ENCODE results near the gene IGFALS. TPM values are rescaled to one million over a fixed set of nuclear protein-coding genes. Genes with fewer than 3 reads are reported as not detected.

The IGFALS gene
- total RNA-seq, 2 donors from 2014 or later: not detected

GRCh38 chr16:1766701-1767100 lies 26.8 kb downstream of the IGFALS start:
- H3K9me3 Mint-ChIP-seq: no peaks in the 10 kb centered on the region
- no peak overlapping the region for H3K27ac Mint-ChIP-seq
- H3K36me3 Mint-ChIP-seq: peaks cover 2 to 5% of the 10 kb centered on the region in 2 donors
- ATAC-seq (no peak), DNase-seq (ENCODE audit: low spot score in 2 of 2) (no peak)

- DNase-seq (ENCODE audit: low spot score in 2 of 2) (no peak), ATAC-seq (no peak)
- no peaks in the 10 kb centered on the region for H3K9me3 Mint-ChIP-seq
- no peak overlapping the region for H3K27ac Mint-ChIP-seq
- H3K36me3 Mint-ChIP-seq: peaks cover 0 to 5% of the 10 kb centered on the region in 2 donors
Observed at GRCh38 chr16:1766231-1766630, 27.3 kb downstream of the IGFALS start.

GRCh38 chr16:1765826-1766225 lies 27.7 kb downstream of the IGFALS start:
- DNase-seq (ENCODE audit: low spot score in 2 of 2): no peak
- ATAC-seq: no peak
- H3K36me3 Mint-ChIP-seq: peaks cover 0 to 5% of the 10 kb centered on the region in 2 donors
- H3K27ac Mint-ChIP-seq: no peak overlapping the region
- H3K9me3 Mint-ChIP-seq: no peaks in the 10 kb centered on the region

- Mint-ChIP-seq H3K36me3 (no peaks in the 10 kb centered on the region), H3K27ac (no peak overlapping the region), H3K9me3 (no peaks in the 10 kb centered on the region)
- ATAC-seq (no peak), DNase-seq (ENCODE audit: low spot score in 2 of 2) (no peak)
Observed at GRCh38 chr16:1764971-1765370, 28.5 kb downstream of the IGFALS start.

- H3K36me3 Mint-ChIP-seq: no peaks in the 10 kb centered on the region
- no peak for ATAC-seq
- DNase-seq (ENCODE audit: low spot score in 2 of 2): no peak
- no peak overlapping the region for H3K27ac Mint-ChIP-seq
- no peaks in the 10 kb centered on the region for H3K9me3 Mint-ChIP-seq
Observed at GRCh38 chr16:1763521-1764511, 29.7 kb downstream of the IGFALS start.

GRCh38 chr16:1762879-1763520 lies 30.5 kb downstream of the IGFALS start:
- Mint-ChIP-seq H3K36me3 (no peaks in the 10 kb centered on the region), H3K9me3 (no peaks in the 10 kb centered on the region), H3K27ac (no peak overlapping the region)
- ATAC-seq (no peak), DNase-seq (ENCODE audit: low spot score in 2 of 2) (no peak)

- Mint-ChIP-seq H3K27ac (no peak overlapping the region), H3K36me3 (no peaks in the 10 kb centered on the region), H3K9me3 (no peaks in the 10 kb centered on the region)
- no peak for ATAC-seq
- DNase-seq (ENCODE audit: low spot score in 2 of 2): no peak
Observed at GRCh38 chr16:1762196-1762878, 31.2 kb downstream of the IGFALS start.

GRCh38 chr16:1761751-1762150 lies 31.8 kb downstream of the IGFALS start:
- ATAC-seq (no peak), DNase-seq (ENCODE audit: low spot score in 2 of 2) (no peak)
- no peaks in the 10 kb centered on the region for H3K9me3 Mint-ChIP-seq
- peak overlapping the region in 1 of 2 donors; percentile 44 for H3K27ac Mint-ChIP-seq
- H3K36me3 Mint-ChIP-seq: no peaks in the 10 kb centered on the region

- H3K9me3 Mint-ChIP-seq: no peaks in the 10 kb centered on the region
- H3K36me3 Mint-ChIP-seq: no peaks in the 10 kb centered on the region
- H3K27ac Mint-ChIP-seq: no peak overlapping the region
Observed at GRCh38 chr16:1760911-1761310, 32.6 kb downstream of the IGFALS start.

GRCh38 chr16:1759511-1759910 lies 34.0 kb downstream of the IGFALS start:
- ATAC-seq: no peak
- Mint-ChIP-seq H3K9me3 (no peaks in the 10 kb centered on the region), H3K36me3 (no peaks in the 10 kb centered on the region), H3K27ac (no peak overlapping the region)
- no peak for DNase-seq (ENCODE audit: low spot score in 2 of 2)

More at GRCh38 chr16:1760911-1761310, 32.6 kb downstream of the IGFALS start:
- no peak for DNase-seq (ENCODE audit: low spot score in 2 of 2)
- no peak for ATAC-seq

GRCh38 chr16:1758923-1759322 lies 34.6 kb downstream of the IGFALS start:
- Mint-ChIP-seq H3K36me3 (no peaks in the 10 kb centered on the region), H3K9me3 (no peaks in the 10 kb centered on the region), H3K27ac (peak overlapping the region in 1 of 2 donors; percentile 70)
- DNase-seq (ENCODE audit: low spot score in 2 of 2): no peak
- ATAC-seq: no peak

- Mint-ChIP-seq H3K27ac (peak overlapping the region in 1 of 2 donors; percentile 72), H3K9me3 (no peaks in the 10 kb centered on the region), H3K36me3 (no peaks in the 10 kb centered on the region)
- ATAC-seq (no peak), DNase-seq (ENCODE audit: low spot score in 2 of 2) (no peak)
Observed at GRCh38 chr16:1757714-1758461, 35.6 kb downstream of the IGFALS start.

- Mint-ChIP-seq H3K9me3 (no peaks in the 10 kb centered on the region), H3K27ac (no peak overlapping the region), H3K36me3 (no peaks in the 10 kb centered on the region)
- ATAC-seq (no peak), DNase-seq (ENCODE audit: low spot score in 2 of 2) (no peak)
Observed at GRCh38 chr16:1754204-1754603, 39.3 kb downstream of the IGFALS start.

GRCh38 chr16:1752853-1753252 lies 40.7 kb downstream of the IGFALS start:
- Mint-ChIP-seq H3K36me3 (no peaks in the 10 kb centered on the region), H3K27ac (no peak overlapping the region), H3K9me3 (no peaks in the 10 kb centered on the region)
- ATAC-seq (no peak), DNase-seq (ENCODE audit: low spot score in 2 of 2) (no peak)

GRCh38 chr16:1751946-1752345 lies 41.6 kb downstream of the IGFALS start:
- ATAC-seq: no peak
- Mint-ChIP-seq H3K9me3 (no peaks in the 10 kb centered on the region), H3K36me3 (no peaks in the 10 kb centered on the region), H3K27ac (no peak overlapping the region)
- no peak for DNase-seq (ENCODE audit: low spot score in 2 of 2)

Measured in activated naive CD4-positive, alpha-beta T cell treated with anti-CD3 and anti-CD28 coated beads, Interleukin-2, amount 50 U/mL, for 72 hours (primary cell).